WERI-Rb-1 (cell line): ENCODE data around the gene MOG.

Experiments
- DNase-seq: peaks from one replicate; pipeline ENCODE4 v3.0.0-alpha.2; 2020
- H3K27ac ChIP-seq: fragments of 250-450 bp; sonication (Bioruptor Pico); 2 replicates; pipeline ENCODE4 v1.5.1; 2020; ENCODE audit warnings: mild to moderate bottlenecking, moderate library complexity
- H3K27me3 ChIP-seq: fragments of 250-450 bp; sonication (Bioruptor Pico); 2 replicates; pipeline ENCODE4 v1.5.1; 2021; ENCODE audit warnings: mild to moderate bottlenecking, low read depth, moderate library complexity; ENCODE audit not compliant: insufficient read depth, severe bottlenecking
- H3K36me3 ChIP-seq: fragments of 250-450 bp; sonication (Bioruptor Pico); 2 replicates; pipeline ENCODE4 v1.5.1; 2020; ENCODE audit warnings: mild to moderate bottlenecking, moderate library complexity
- H3K4me3 ChIP-seq: 2 replicates; pipeline ENCODE4 v1.5.1; 2011; ENCODE audit warnings: low read depth, mild to moderate bottlenecking, control low read depth, low read length
- H3K9me3 ChIP-seq: fragments of 250-450 bp; sonication (Bioruptor Pico); 2 replicates; pipeline ENCODE4 v1.5.1; 2021; ENCODE audit warnings: mild to moderate bottlenecking, moderate library complexity; ENCODE audit not compliant: severe bottlenecking
- CTCF ChIP-seq: IDR thresholded peaks from 2 replicates; pipeline ENCODE4 v1.5.1; 2011; ENCODE audit warnings: low read depth, mild to moderate bottlenecking, control low read depth, inconsistent platforms, low read length

The MOG gene

GRCh38 chr6:29631860-29632731, 24.8 kb upstream of the MOG start:
- no peaks in the 10 kb centered on the region for H3K27me3 ChIP-seq
- peak overlapping the region; percentile 68 for H3K4me3 ChIP-seq
- no peaks in the 10 kb centered on the region for H3K9me3 ChIP-seq
- peak; percentile 93 for DNase-seq
- no peak for TF ChIP-seq CTCF
- H3K27ac ChIP-seq: peak overlapping the region; percentile 86
- peaks cover 13% of the 10 kb centered on the region for H3K36me3 ChIP-seq

- DNase-seq: peak; percentile 97
- Histone ChIP-seq H3K27me3 (no peaks in the 10 kb centered on the region), H3K4me3 (peak within 1 kb of the TSS; percentile 68), H3K36me3 (peaks cover 13% of the 10 kb centered on the region), H3K9me3 (no peaks in the 10 kb centered on the region), H3K27ac (peak within 1 kb of the TSS; percentile 86)
- TF ChIP-seq CTCF: no peak
Observed at GRCh38 chr6:29632789-29633533, 23.9 kb upstream of the MOG start, which contains the start of gene GABBR1. Gene GABBR1 (minus strand): TSS chr6:29633183. CDS start chr6:29632385, 798 bp downstream.

- H3K4me3 ChIP-seq: peak overlapping the region; percentile 68
- peak overlapping the region; percentile 86 for H3K27ac ChIP-seq
Observed at GRCh38 chr6:29633534-29633905, 23.4 kb upstream of the MOG start.

GRCh38 chr6:29637247-29637646, 19.6 kb upstream of the MOG start:
- TF ChIP-seq CTCF: no peak
- Histone ChIP-seq H3K4me3 (no peak overlapping the region), H3K36me3 (no peaks in the 10 kb centered on the region), H3K27me3 (no peaks in the 10 kb centered on the region), H3K27ac (no peak overlapping the region), H3K9me3 (peaks cover 4% of the 10 kb centered on the region)
- DNase-seq: no peak

More at GRCh38 chr6:29633534-29633905, 23.4 kb upstream of the MOG start:
- Histone ChIP-seq H3K36me3 (peaks cover 13% of the 10 kb centered on the region), H3K27me3 (no peaks in the 10 kb centered on the region), H3K9me3 (no peaks in the 10 kb centered on the region)
- DNase-seq: no peak
- TF ChIP-seq CTCF: no peak

GRCh38 chr6:29641430-29642148, 15.3 kb upstream of the MOG start:
- peaks cover 4% of the 10 kb centered on the region for H3K9me3 ChIP-seq
- DNase-seq: no peak

More at GRCh38 chr6:29641430-29642148, 15.3 kb upstream of the MOG start:
- TF ChIP-seq CTCF: no peak
- Histone ChIP-seq H3K4me3 (no peak overlapping the region), H3K27me3 (no peaks in the 10 kb centered on the region), H3K27ac (no peak overlapping the region), H3K36me3 (no peaks in the 10 kb centered on the region)
